K562 (cell line): ENCODE data around the gene CHMP1A. TPM values are rescaled to one million over a fixed set of nuclear protein-coding genes. Genes with fewer than 3 reads are reported as not detected.

Experiments
- ATAC-seq: fragments of 200-7000 bp; cut with Tn5 transposase; 3 replicates; pipeline ENCODE4 v1.9.1; 2020; ENCODE audit warnings: moderate library complexity
- BruUV-seq: library from RNA; stranded (reverse); fragments of 400-500 nt; replicated peaks from 2 replicates; lab custom pipeline; 2021; lab: Mats Ljungman, UMichigan
- CTCF ChIA-PET: fragments of 300-600 bp; formaldehyde crosslinking; extraction: SDS; loops from one replicate; lab custom pipeline; 2021; ENCODE audit warnings: low intra/inter-chr PET ratio; lab: Yijun Ruan, JAX
- POLR2A ChIA-PET: fragments of 300-600, 350-650 bp; sonication (Branson Sonifier 250); formaldehyde crosslinking; extraction: SDS; loops from one replicate; lab custom pipeline; 2021; ENCODE audit warnings: antibody characterized with exemption, inconsistent platforms; lab: Yijun Ruan, JAX
- DNase-seq, 4 experiments: peaks; one replicate each; pipeline versions ENCODE4 v3.0.0 to v3.0.0-alpha.2; 2011 to 2018; ENCODE audit warnings: low spot score in 3 of 4, mixed read lengths in 3 of 4; ENCODE audit errors: extremely low read depth in 1 of 4
- FAIRE-seq: peaks from 2 replicates; lab custom pipeline; 2011; peaks lifted over from hg19 to GRCh38; lab: Jason Lieb, UNC
- H2AFZ ChIP-seq: 2 replicates; pipeline ENCODE4 v1.6.0; 2011; ENCODE audit warnings: low read depth, low read length, control low read depth, inconsistent platforms
- H3K27ac ChIP-seq: fragments of 200-600 bp; 3 replicates; pipeline ENCODE4 v1.8.0; 2011; ENCODE audit warnings: low read depth, mild to moderate bottlenecking, control low read depth, inconsistent platforms, low read length, moderate library complexity, mixed read lengths; ENCODE audit errors: extremely low read depth
- H3K27me3 ChIP-seq, 2 experiments: fragments of 300-600 bp in 1 of 2; 2 replicates in 1 of 2; 3 replicates in 1 of 2; pipeline versions ENCODE4 v1.6.0 to v1.8.0; 2011; ENCODE audit warnings: inconsistent platforms in 2 of 2, low read length in 2 of 2, mild to moderate bottlenecking in 1 of 2, mixed read lengths in 1 of 2, moderate library complexity in 1 of 2; ENCODE audit not compliant: control insufficient read depth in 2 of 2, insufficient read depth in 2 of 2
- H3K36me3 ChIP-seq: fragments of 300-600 bp; 3 replicates; pipeline ENCODE4 v1.8.0; 2011; ENCODE audit warnings: mild to moderate bottlenecking, low read length, inconsistent platforms; ENCODE audit not compliant: control insufficient read depth, insufficient read depth
- H3K4me1 ChIP-seq, 2 experiments: fragments of 200-600 bp in 1 of 2; replicated peaks in 1 of 2; 2 replicates in 1 of 2; 3 replicates in 1 of 2; pipeline versions ENCODE4 v1.5.1 to v1.8.0; 2011; ENCODE audit warnings: inconsistent platforms in 2 of 2, low read length in 2 of 2, mild to moderate bottlenecking in 1 of 2, mixed read lengths in 1 of 2, moderate library complexity in 1 of 2; ENCODE audit not compliant: control insufficient read depth in 2 of 2, insufficient read depth in 2 of 2
- H3K4me2 ChIP-seq: 2 replicates; pipeline ENCODE4 v1.6.1; 2011; ENCODE audit warnings: low read length, control low read depth, inconsistent platforms, mixed read lengths; ENCODE audit not compliant: insufficient read depth
- H3K4me3 ChIP-seq: fragments of 200-600 bp; sonication (generic), shearing (Covaris generic); 2 replicates; pipeline ENCODE4 v1.5.1; 2016; ENCODE audit warnings: control low read depth, inconsistent platforms
- H3K79me2 ChIP-seq: fragments of 200-600 bp; 3 replicates; pipeline ENCODE4 v1.8.0; 2011; ENCODE audit warnings: low read length, inconsistent platforms; ENCODE audit not compliant: control insufficient read depth, insufficient read depth
- H3K9ac ChIP-seq, 2 experiments: 2 replicates each; pipeline versions ENCODE4 v1.6.0 to v1.6.1; 2011; ENCODE audit warnings: low read depth in 2 of 2, low read length in 2 of 2, control low read depth in 1 of 2, inconsistent platforms in 1 of 2, mild to moderate bottlenecking in 1 of 2, mixed read lengths in 1 of 2; ENCODE audit not compliant: insufficient read depth in 1 of 2
- H3K9me1 ChIP-seq: one replicate; pipeline ENCODE4 v1.6.0; 2011; ENCODE audit warnings: inconsistent platforms, mild to moderate bottlenecking, low read length, moderate library complexity; ENCODE audit not compliant: control insufficient read depth, insufficient read depth
- H3K9me3 ChIP-seq: replicated peaks from 2 replicates; pipeline ENCODE4 v1.5.1; 2011; ENCODE audit warnings: low read depth, low read length, inconsistent platforms; ENCODE audit not compliant: control insufficient read depth, insufficient read depth
- H4K20me1 ChIP-seq: replicated peaks from 2 replicates; pipeline ENCODE4 v1.6.1; 2011; ENCODE audit warnings: low read length, inconsistent platforms, mixed read lengths; ENCODE audit not compliant: control insufficient read depth, insufficient read depth
- HNRNPK ChIP-seq: fragments of 200-400 bp; formaldehyde crosslinking; IDR thresholded peaks from one replicate; pipeline ENCODE4 v1.6.1; 2018; ENCODE audit warnings: mild to moderate bottlenecking, low read depth, low read length; ENCODE audit not compliant: poor library complexity, severe bottlenecking
- NR4A1 ChIP-seq, 2 experiments: fragments of 250-450 bp in 1 of 2; fragments of 450-650 bp in 1 of 2; sonication (Bioruptor Pico) in 1 of 2; IDR thresholded peaks; 2 replicates each; pipeline versions ENCODE4 v1.4.0 to v1.6.1; 2016 to 2020; ENCODE audit warnings: mild to moderate bottlenecking in 2 of 2, missing compliant biosample characterization in 1 of 2, missing genetic modification characterization in 1 of 2, moderate library complexity in 1 of 2
- PHB ChIP-seq: fragments of 250-450 bp; sonication (Bioruptor Pico); IDR thresholded peaks from 2 replicates; pipeline ENCODE4 v1.5.0; 2021
- RBFOX2 ChIP-seq: fragments of 200-400 bp; formaldehyde crosslinking; IDR thresholded peaks from 2 replicates; pipeline ENCODE4 v1.6.1; 2017; ENCODE audit warnings: low read depth, mild to moderate bottlenecking, low read length, moderate library complexity
- ZNF431 ChIP-seq: sonication (generic); formaldehyde crosslinking; IDR thresholded peaks from 2 replicates; pipeline ENCODE4 v1.8.0; 2022; ENCODE audit warnings: mild to moderate bottlenecking, missing genetic modification reagents
- WGBS: fragments of 100-300 bp; shearing (Covaris generic); methylation state at CpG from one replicate; pipeline ENCODE4 v1.1.6; 2016; ENCODE audit warnings: low coverage, mixed read lengths; ENCODE audit not compliant: insufficient coverage; ENCODE audit errors: missing lambda C conversion rate; 5-methylcytosine and 5-hydroxymethylcytosine counted together
- in situ Hi-C: fragments of 300-500 bp; cut with MboI; formaldehyde crosslinking; loops from 4 replicates; pipeline ENCODE4 v1.15.0; 2018; ENCODE audit warnings: inconsistent platforms, mixed read lengths
- intact Hi-C: fragments of 100-400 bp; cut with micrococcal nuclease; formaldehyde crosslinking; loops from 2 replicates; pipeline ENCODE4 v1.14.2; 2022
- polyA plus RNA-seq, 8 experiments: library from polyadenylated mRNA; depleted of rRNA in 4 of 8; stranded (reverse) in 5 of 8; unstranded in 3 of 8; fragments of >200 nt; fragmentation: Nextera tagmentation in 2 of 8; fragmentation: Illumina TruSeq in 1 of 8; extraction: Ambion mirVana in 2 of 8; extraction: Trizol in 1 of 8; gene quantifications; 2 replicates each; pipeline versions ENCODE4 v1.2.1 to v1.2.3, GENCODE V29; 2011 to 2014; ENCODE audit warnings: inconsistent platforms in 1 of 8, missing spikeins in 1 of 8
- total RNA-seq, 7 experiments: library from RNA; depleted of rRNA in 6 of 7; stranded (reverse); fragments of >200 nt in 6 of 7; fragmentation: Illumina TruSeq in 2 of 7; extraction: Trizol in 2 of 7; gene quantifications; 2 replicates each; pipeline versions ENCODE4 v1.2.1 to v1.2.3, GENCODE V29; 2011 to 2021; ENCODE audit warnings: low replicate concordance in 1 of 7
- TF ChIP-seq, protein P1 (sequence below): sonication (generic); formaldehyde crosslinking; IDR thresholded peaks from 2 replicates; pipeline ENCODE4 v1.8.0; 2022; ENCODE audit warnings: missing genetic modification reagents, mild to moderate bottlenecking, moderate library complexity, borderline replicate concordance

CHMP1A gene
- total and polyA plus RNA-seq, 9 of the 15 experiments (the other 6 are each of a cell fraction or from before 2014, with no cell fraction given) = 0.83 to 79.9 (median 45.2) TPM

DNA sequence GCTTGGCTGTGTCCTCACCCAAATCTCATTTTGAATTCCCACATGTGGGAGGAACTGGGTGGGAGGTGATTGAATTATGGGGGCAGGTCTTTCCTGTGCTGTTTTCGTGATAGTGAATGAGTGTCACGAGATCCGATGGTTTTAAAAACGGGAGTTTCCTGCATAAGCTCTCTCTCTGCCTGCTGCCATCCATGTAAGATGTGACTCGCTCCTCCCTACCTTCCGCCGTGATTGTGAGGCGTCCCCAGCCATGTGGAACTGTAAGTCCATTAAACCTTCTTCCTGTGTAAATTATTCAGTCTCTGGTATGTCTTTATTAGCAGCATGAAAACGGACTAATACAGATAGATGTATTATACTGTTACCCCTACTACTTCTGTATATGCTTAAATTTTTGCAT, 3.7 kb upstream of the CHMP1A start:
- FAIRE-seq = no peak
- no TSS peak for BruUV-seq
- POLR2A ChIA-PET = interaction anchor here (0.6 kb wide), 1 partner anchor 47 kb away, joined by 3 read pairs; no protein-coding TSS in a partner anchor

DNA sequence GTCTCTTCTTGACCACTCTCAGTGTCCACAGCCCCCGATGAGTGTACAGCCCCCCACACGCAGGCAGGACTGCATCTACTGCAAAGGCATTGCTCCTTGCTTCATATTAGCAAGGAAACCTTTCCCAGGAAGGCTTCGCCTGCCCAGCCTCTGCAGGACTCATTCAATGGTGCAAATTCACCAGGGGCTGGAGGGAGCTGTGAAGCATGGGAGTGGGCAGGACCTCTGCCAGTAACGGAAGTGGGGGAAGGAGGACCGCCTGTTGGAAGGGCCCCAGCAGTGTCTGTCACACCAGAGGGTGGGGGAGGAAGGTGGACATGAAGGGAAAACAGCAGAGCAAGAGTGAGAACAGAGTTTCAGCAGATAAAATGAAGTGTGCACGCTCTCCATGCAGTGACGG, 2.6 kb upstream of the CHMP1A start:
- Histone ChIP-seq H3K79me2 (peaks cover 55% of the 10 kb centered on the region), H3K4me1 (peaks cover 7 to 43% of the 10 kb centered on the region in 2 experiments; a peak in 3 of 5 replicates), H4K20me1 (no peaks in the 10 kb centered on the region; the same call in 1 of the 2 replicates), H3K36me3 (peaks cover 47% of the 10 kb centered on the region), H3K4me3 (no peak overlapping the region), H3K9me3 (no peaks in the 10 kb centered on the region; the same call in 1 of the 2 replicates), H3K27me3 (no peaks in the 10 kb centered on the region), H3K27ac (no peak overlapping the region), H2AFZ (no peak overlapping the region), H3K9ac (peak overlapping the region in 1 of 2 experiments; percentile 29; a peak in 1 of 4 replicates), H3K4me2 (no peak overlapping the region), H3K9me1 (peaks cover 2% of the 10 kb centered on the region)
- POLR2A ChIA-PET = interaction anchor here (0.5 to 1.1 kb wide), 4 partner anchors 27 to 1160 kb away, joined by 3 read pairs; no protein-coding TSS in a partner anchor
- FAIRE-seq = no peak
- ATAC-seq = no peak
- TF ChIP-seq RBFOX2 (peak; percentile 23; the same call in 1 of the 2 replicates), NR4A1 (CRISPR knock-in tag; IDR thresholded peaks at IDR 0.05) (no peak), NR4A1 (tag; IDR thresholded peaks at IDR 0.05) (no peak)
- CTCF ChIA-PET = no interaction called here
- BruUV-seq = no TSS peak
- intact Hi-C loops = no loop called here
- in situ Hi-C loops = no loop called here
- 89% methylated on average over 6 of the region's 7 CpGs for WGBS
- peak in 1 of 4 experiments; percentile 7 for DNase-seq

More for the DNA sequence above, 3.7 kb upstream of the CHMP1A start:
- DNase-seq (no peak), ATAC-seq (no peak)
- TF ChIP-seq ZNF431 (peak; percentile 90), PHB (no peak), HNRNPK (no peak)
- TF ChIP-seq, protein P1, sequence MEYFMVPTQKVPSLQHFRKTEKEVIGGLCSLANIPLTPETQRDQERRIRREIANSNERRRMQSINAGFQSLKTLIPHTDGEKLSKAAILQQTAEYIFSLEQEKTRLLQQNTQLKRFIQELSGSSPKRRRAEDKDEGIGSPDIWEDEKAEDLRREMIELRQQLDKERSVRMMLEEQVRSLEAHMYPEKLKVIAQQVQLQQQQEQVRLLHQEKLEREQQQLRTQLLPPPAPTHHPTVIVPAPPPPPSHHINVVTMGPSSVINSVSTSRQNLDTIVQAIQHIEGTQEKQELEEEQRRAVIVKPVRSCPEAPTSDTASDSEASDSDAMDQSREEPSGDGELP = no peak
- peaks cover 7 to 33% of the 10 kb centered on the region in 2 experiments; a peak in 3 of 5 replicates for H3K4me1 ChIP-seq
- peaks cover 44% of the 10 kb centered on the region for H3K36me3 ChIP-seq
- no peaks in the 10 kb centered on the region for H3K27me3 ChIP-seq
- no peaks in the 10 kb centered on the region; the same call in 1 of the 2 replicates for H4K20me1 ChIP-seq
- H3K9ac ChIP-seq = no peak overlapping the region
- in situ Hi-C loops = no loop called here
- H2AFZ ChIP-seq = no peak overlapping the region
- no peak overlapping the region for H3K4me2 ChIP-seq
- CTCF ChIA-PET = no interaction called here
- intact Hi-C loops = no loop called here
- no peaks in the 10 kb centered on the region; the same call in 1 of the 2 replicates for H3K9me3 ChIP-seq
- H3K79me2 ChIP-seq = peaks cover 45% of the 10 kb centered on the region
- no peak overlapping the region for H3K4me3 ChIP-seq
- H3K27ac ChIP-seq = no peak overlapping the region
- no peaks in the 10 kb centered on the region for H3K9me1 ChIP-seq
- 95% methylated on average over 9 of the region's 9 CpGs for WGBS
